Loucy (cell line): ENCODE data around the gene CUEDC2.

Source experiments
- H2AFZ ChIP-seq: fragments of 200-600 bp; sonication (generic); 2 replicates; pipeline ENCODE4 v1.6.0; 2016; ENCODE audit warnings: antibody characterized with exemption, mild to moderate bottlenecking, low read length, moderate library complexity
- H3F3A ChIP-seq: fragments of 200-600 bp; 2 replicates; pipeline ENCODE4 v1.6.0; 2016; ENCODE audit warnings: antibody characterized with exemption, low read depth, mild to moderate bottlenecking
- H3K27me3 ChIP-seq: fragments of 200-600 bp; sonication (generic); 2 replicates; pipeline ENCODE4 v1.6.1; 2014; ENCODE audit warnings: low read length, mild to moderate bottlenecking; ENCODE audit not compliant: insufficient read depth, poor library complexity, severe bottlenecking
- H3K36me3 ChIP-seq: fragments of 200-600 bp; sonication (generic); 2 replicates; pipeline ENCODE4 v1.6.1; 2016; ENCODE audit warnings: low read length; ENCODE audit not compliant: insufficient read depth
- H3K4me1 ChIP-seq: fragments of 200-600 bp; sonication (generic); 2 replicates; pipeline ENCODE4 v1.5.1; 2014; ENCODE audit warnings: low read length, mild to moderate bottlenecking; ENCODE audit not compliant: insufficient read depth, poor library complexity, severe bottlenecking
- H3K4me2 ChIP-seq: fragments of 200-600 bp; sonication (generic); 2 replicates; pipeline ENCODE4 v1.6.0; 2014; ENCODE audit warnings: antibody characterized with exemption, low read length, low read depth, mild to moderate bottlenecking; ENCODE audit not compliant: poor library complexity, severe bottlenecking
- H3K4me3 ChIP-seq: fragments of 200-600 bp; sonication (generic); 2 replicates; pipeline ENCODE4 v1.5.1; 2014; ENCODE audit warnings: low read length, mild to moderate bottlenecking, mixed read lengths; ENCODE audit not compliant: poor library complexity, severe bottlenecking
- H3K79me2 ChIP-seq: fragments of 200-600 bp; sonication (generic); 2 replicates; pipeline ENCODE4 v1.6.1; 2014; ENCODE audit warnings: low read length; ENCODE audit not compliant: insufficient read depth
- H3K9ac ChIP-seq: fragments of 200-600 bp; sonication (generic); 2 replicates; pipeline ENCODE4 v1.6.0; 2014; ENCODE audit warnings: mild to moderate bottlenecking, low read depth, low read length, moderate library complexity; ENCODE audit not compliant: poor library complexity, severe bottlenecking
- H3K9me2 ChIP-seq: fragments of 200-600 bp; sonication (generic); replicated peaks from 2 replicates; pipeline ENCODE4 v1.6.1; 2016; ENCODE audit warnings: low read depth, low read length, mixed read lengths
- H3K9me3 ChIP-seq: fragments of 200-600 bp; sonication (generic); 2 replicates; pipeline ENCODE4 v1.6.1; 2014; ENCODE audit warnings: mild to moderate bottlenecking, antibody characterized with exemption, low read length, low read depth; ENCODE audit not compliant: insufficient read depth
- H4K20me1 ChIP-seq: fragments of 200-600 bp; sonication (generic); 2 replicates; pipeline ENCODE4 v1.6.0; 2014; ENCODE audit warnings: antibody characterized with exemption, low read length, mild to moderate bottlenecking; ENCODE audit not compliant: insufficient read depth, poor library complexity, severe bottlenecking
- CTCF ChIP-seq: fragments of 200-600 bp; sonication (generic); conservative IDR thresholded peaks from 2 replicates; pipeline ENCODE4 v1.5.1; 2014; ENCODE audit warnings: mild to moderate bottlenecking, antibody characterized with exemption, low read length
- EZH2phosphoT487 ChIP-seq: fragments of 200-600 bp; IDR thresholded peaks from 2 replicates; pipeline ENCODE4 v1.6.1; 2018; ENCODE audit warnings: antibody characterized with exemption, mild to moderate bottlenecking, moderate library complexity, borderline replicate concordance

CUEDC2 gene

GRCh38 chr10:102476466-102477141 lies 44.2 kb upstream of the CUEDC2 start:
- no peaks in the 10 kb centered on the region for H3K9me3 ChIP-seq
- H3F3A ChIP-seq: no peaks in the 10 kb centered on the region
- TF ChIP-seq EZH2phosphoT487: no peak
- no peak for TF ChIP-seq CTCF
- H4K20me1 ChIP-seq: no peaks in the 10 kb centered on the region
- H3K4me1 ChIP-seq: no peaks in the 10 kb centered on the region
- H3K9me2 ChIP-seq: no peaks in the 10 kb centered on the region
- H3K9ac ChIP-seq: no peak overlapping the region
- no peaks in the 10 kb centered on the region for H3K27me3 ChIP-seq
- H3K36me3 ChIP-seq: peaks cover 29% of the 10 kb centered on the region; the same call in 1 of the 2 replicates
- no peak overlapping the region for H2AFZ ChIP-seq
- no peak overlapping the region for H3K4me2 ChIP-seq
- no peaks in the 10 kb centered on the region for H3K79me2 ChIP-seq
- H3K4me3 ChIP-seq: no peak overlapping the region

GRCh38 chr10:102475451-102476040 lies 43.2 kb upstream of the CUEDC2 start:
- Histone ChIP-seq H3K4me3 (no peak overlapping the region), H3K4me1 (no peaks in the 10 kb centered on the region), H3K27me3 (no peaks in the 10 kb centered on the region), H3K9me2 (no peaks in the 10 kb centered on the region), H3K36me3 (peaks cover 18% of the 10 kb centered on the region; the same call in 1 of the 2 replicates), H3K9me3 (no peaks in the 10 kb centered on the region), H3F3A (no peaks in the 10 kb centered on the region), H4K20me1 (no peaks in the 10 kb centered on the region), H2AFZ (no peak overlapping the region), H3K79me2 (no peaks in the 10 kb centered on the region), H3K9ac (no peak overlapping the region), H3K4me2 (no peak overlapping the region)
- TF ChIP-seq CTCF (no peak), EZH2phosphoT487 (no peak)

- Histone ChIP-seq H3K9me2 (no peaks in the 10 kb centered on the region), H3K27me3 (no peaks in the 10 kb centered on the region), H2AFZ (no peak overlapping the region), H3K4me3 (no peak overlapping the region), H4K20me1 (no peaks in the 10 kb centered on the region), H3K9me3 (no peaks in the 10 kb centered on the region), H3K36me3 (peaks cover 2% of the 10 kb centered on the region; the same call in 1 of the 2 replicates), H3K4me2 (no peak overlapping the region), H3K9ac (no peak overlapping the region), H3K79me2 (no peaks in the 10 kb centered on the region), H3F3A (no peaks in the 10 kb centered on the region), H3K4me1 (no peaks in the 10 kb centered on the region)
- TF ChIP-seq CTCF (no peak), EZH2phosphoT487 (no peak)
Measured at GRCh38 chr10:102473445-102474331, 41.3 kb upstream of the CUEDC2 start.
